ENCODE results near the gene NCAM2.

Gene NCAM2

DNA sequence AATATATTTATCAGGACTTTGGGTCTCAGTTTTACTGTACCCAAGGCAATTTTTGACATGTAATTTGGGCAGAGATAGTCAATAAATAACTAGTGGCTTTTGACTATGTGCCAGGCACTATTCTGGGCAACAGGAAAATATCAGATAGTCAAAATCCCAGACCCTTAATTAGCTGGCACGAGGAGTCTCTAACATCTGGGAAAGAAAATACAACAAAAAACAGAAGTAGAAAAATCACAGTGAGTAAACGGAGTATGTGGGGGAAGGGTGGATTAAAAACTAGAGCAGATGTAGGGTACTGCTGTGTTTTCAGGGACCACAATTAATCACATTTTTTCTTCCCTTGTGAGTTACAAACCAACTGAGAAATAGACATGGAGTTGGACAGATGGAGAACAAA, 217.8 kb downstream of the NCAM2 start:
- no peak for DNase-seq (ENCODE audit: low read depth)

DNA sequence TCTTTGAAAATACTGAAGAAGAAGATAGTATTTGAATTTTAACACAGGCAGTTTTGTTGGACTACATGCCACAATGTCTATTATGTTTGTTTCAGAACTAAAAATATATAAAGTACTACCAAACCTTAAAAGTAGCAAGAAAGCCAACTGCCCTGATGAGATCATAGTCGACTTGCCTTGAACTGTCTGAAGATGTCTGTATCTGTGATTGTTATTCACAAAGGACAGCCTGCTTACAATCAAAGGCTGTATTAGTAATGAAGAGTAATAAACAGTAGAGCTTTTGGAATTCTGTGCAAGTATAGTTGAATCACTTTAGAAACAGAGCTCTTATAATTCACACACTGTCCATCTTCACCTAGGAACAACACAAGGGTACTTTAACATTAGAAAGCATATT, 228.3 kb downstream of the NCAM2 start:
- no peak for DNase-seq (ENCODE audit: low read depth)

DNA sequence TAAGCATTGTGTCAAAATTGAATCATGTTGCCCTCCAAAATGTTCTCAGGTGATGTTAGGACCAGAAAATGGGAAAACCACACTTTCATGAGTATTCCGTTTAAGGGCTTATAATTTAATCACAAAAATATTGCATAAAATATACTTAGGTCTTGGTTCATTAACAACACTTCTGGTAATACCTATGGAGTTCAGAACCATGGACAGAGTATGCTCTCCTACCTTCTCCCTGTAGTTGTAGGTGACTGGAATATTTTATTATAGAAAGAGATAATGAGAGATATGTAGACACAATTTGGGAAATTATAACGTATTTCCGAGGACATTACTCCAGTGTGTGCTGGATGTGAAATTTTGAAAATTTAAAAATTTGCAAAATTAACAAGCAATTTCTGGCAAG, 232.5 kb downstream of the NCAM2 start:
- DNase-seq (ENCODE audit: low read depth): no peak

DNA sequence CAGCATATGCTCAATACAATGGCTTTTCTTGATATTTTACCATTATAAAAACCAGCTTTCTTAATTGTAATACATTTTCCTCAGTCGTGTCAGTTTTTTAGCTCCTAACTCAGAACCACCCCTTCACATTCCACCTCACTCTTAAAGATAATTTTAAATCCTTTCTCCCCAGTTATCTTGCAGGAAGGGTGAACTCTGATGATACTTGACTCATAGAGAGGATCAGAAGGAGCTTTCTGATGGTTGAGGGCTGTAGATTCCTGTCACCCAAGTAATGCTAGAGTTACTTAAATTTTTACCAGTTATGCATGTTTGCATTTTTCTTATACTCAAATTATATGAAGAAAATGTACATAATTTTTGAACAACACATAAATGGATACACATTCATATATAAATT, 233.7 kb downstream of the NCAM2 start:
- no peak for DNase-seq (ENCODE audit: low read depth)

DNA sequence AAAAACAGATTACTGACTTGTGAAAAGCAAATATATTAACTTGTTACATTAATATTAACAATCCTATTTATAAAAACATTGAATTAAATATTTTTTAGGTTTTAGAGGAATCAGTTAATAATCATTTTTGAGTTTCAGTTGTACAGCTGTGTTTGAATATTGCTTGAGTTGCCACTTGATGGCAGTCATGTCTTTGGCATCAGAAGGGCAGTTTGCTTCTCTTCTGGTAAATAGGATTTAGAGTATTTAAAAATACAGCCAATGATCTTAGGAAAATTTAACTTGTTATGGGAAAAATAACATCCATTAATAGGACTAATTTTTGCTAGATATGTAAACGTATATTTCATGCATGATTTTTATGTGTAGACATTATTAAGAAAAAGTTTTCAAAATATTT, 234.1 kb downstream of the NCAM2 start:
- no peak for DNase-seq (ENCODE audit: low read depth)

DNA sequence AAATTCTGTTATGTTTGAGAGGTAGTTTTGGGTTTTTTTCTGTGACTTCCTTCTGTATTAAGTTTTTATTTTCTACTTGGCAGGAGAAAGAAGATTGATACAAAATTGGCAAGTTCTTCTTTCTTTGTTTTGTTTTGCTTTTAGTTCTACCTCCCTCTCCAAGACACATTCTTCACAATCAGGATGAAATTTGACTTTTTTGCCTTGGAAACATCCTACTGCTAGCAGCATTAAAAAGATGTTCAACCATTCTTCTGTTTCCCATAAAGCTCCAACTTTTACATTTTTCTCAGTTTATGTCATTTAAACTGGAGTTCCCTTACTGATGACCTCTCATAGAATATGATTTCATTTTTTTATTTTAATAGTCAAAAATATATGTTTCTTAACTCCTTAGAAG, 234.8 kb downstream of the NCAM2 start:
- no peak for DNase-seq (ENCODE audit: low read depth)

DNA sequence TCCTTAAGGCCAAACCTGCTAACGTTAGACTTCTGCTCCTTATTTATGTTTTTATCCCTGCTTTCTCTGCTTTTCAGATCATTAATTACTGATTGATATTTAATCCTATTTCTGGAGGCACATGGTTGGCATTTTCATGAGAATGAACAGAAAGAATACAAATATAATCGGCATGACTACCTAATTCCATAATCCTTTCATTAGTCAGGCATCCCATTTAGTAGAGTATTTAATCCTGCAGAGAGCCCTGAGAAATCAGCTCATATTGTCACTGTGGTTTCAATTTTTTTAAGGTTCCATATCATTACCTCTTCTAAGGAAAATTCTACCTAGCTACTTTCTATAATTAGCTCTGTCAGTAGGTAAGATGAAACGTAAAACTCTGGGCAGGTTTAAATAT, 238.8 kb downstream of the NCAM2 start:
- DNase-seq (ENCODE audit: low read depth): no peak

DNA sequence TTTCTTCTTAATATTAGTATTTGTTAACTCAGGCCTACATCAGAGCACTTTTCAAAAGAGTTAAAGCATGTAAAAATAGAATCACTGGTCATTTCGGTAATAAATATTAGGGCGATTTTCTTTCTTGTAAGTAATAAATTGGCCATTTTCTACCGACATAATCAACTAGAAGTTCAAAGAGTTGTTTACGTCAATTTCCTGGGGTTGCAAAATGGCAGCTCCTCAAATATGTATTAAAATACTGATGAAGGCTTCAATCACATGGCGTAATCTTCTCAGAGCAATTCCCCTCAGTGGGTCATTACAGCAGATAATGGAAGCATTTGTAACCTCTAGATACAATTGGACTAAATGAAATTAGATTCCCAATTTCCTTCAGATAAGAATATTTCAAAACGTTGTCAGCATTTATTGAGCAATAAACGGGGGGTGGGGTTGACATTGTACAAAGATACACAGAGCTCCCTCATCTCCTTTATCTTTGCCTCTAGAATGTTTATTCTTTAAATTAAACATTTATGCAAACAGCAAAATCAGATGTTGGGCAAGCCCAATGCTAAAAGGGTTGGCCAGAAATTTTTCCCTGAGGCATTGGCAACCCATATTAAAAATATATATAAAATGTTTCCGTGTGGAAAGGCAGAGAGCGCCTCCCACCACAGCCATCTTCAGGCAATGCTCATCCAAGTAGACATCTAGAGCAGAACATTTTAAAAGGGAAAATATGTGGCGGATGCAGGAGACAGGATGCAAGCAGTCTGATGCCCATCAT, 240.6 kb downstream of the NCAM2 start:
- DNase-seq (ENCODE audit: low read depth): no peak

DNA sequence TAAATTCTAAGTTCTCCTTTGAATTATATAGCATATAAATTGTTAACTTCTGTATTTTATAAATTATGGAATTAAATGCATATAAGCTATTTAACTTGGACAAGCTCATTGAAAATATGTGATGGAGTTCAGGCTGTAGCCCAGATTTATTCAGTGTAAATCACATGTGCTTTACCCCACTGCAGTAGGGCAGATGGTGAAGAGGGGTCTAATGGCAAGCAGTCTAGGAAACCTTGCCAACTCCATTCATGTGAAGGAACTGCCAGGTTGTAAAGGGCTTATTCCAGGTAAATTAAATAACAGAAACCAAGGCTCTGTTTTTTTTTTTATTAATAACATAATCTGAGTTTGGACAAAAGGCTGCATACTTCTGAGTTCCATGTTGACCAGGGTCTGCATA, 243.2 kb downstream of the NCAM2 start:
- DNase-seq (ENCODE audit: low read depth): no peak

DNA sequence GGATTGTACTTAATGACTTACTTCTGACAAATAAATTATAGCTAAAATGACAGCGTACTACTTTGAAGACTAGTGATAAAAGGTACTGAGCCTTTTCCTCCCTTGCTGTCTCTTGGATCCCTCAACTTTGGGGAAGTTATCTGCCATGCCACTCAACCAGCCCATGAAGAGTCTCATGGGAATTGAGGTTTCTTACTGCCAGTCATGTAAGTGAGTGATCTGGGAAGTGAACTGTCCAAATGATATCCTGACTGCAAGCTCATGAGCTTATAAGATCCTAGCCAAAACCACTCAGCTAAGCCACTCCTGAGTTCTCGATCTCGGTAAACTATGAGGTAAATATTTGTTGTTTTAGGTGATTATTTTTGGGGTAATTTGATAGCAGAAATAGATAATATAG, 247.8 kb downstream of the NCAM2 start:
- DNase-seq (ENCODE audit: low read depth): no peak

DNA sequence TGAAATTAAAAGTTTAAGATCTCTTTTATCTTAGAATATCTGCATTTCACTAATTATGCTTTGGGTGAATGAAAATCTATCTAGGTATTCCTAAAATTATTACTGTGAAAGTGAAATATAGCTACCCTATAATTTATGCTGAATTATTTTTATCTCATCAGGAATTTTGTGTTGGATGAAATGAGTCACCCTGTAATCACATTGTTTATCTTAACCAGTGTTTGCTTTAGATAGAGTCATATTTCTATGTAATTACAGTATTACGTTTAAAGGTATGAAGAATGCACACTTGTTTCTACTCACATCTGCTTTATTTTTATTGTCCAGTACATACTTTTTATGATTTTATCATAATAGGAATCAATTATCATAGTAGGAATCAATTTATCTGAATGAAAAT, 249.2 kb downstream of the NCAM2 start:
- no peak for DNase-seq (ENCODE audit: low read depth)

DNA sequence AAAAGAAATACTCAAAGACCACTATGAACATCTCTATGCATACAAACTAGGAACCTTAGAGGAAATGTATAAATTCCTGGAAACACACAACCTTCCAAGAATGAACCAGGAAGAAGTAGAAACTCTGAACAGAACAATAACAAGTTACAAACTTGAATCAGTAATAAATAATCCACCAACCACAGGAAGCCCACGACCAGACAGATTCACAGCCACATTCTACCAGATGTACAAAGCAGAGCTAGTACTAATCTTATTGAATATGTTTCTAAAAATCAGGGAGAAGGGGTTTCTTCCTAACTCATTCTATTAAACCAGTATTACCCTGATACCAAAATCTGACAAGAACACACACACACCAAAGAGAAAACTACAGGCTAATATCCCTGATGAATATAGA, 263.8 kb downstream of the NCAM2 start:
- DNase-seq (ENCODE audit: low read depth): no peak

DNA sequence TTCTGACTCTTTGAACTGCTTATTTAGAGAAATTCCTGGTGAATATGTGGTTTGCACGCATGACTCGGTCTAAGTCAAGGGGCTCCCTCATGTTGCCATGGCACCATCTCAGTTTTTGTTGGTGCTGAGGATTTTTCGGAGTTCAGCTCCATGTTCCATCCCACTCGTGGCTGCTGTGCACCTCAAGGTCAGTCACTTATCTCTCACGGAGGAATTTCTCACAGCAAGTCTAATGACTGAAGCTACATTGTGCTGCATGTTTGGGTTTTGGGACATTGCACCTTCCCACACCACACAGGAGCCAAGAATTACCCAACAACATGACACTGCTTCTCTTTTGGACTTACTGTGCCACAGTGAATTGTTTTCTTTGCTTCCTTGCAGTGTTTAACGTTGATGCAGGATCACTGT, 269.9 kb downstream of the NCAM2 start:
- no peak for DNase-seq (ENCODE audit: low read depth)

DNA sequence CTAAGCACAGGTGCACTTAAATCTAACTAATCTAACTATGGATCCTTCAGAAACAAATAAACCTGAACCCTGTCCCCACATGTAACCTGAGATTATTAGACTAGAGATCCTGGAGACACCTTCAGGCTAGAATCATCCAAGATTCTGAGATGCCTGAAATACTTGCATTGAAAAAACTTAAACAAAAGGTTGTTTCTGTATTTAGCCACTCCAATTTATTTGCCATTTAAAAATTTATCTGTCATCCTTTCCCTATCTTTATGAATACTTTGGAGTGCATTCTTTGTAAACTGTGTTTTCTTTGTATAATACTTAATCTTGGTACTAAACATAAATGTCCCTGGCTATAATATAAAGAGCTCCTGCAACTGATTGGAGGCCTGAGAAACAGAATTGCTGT, 270.7 kb downstream of the NCAM2 start:
- no peak for DNase-seq (ENCODE audit: low read depth)

DNA sequence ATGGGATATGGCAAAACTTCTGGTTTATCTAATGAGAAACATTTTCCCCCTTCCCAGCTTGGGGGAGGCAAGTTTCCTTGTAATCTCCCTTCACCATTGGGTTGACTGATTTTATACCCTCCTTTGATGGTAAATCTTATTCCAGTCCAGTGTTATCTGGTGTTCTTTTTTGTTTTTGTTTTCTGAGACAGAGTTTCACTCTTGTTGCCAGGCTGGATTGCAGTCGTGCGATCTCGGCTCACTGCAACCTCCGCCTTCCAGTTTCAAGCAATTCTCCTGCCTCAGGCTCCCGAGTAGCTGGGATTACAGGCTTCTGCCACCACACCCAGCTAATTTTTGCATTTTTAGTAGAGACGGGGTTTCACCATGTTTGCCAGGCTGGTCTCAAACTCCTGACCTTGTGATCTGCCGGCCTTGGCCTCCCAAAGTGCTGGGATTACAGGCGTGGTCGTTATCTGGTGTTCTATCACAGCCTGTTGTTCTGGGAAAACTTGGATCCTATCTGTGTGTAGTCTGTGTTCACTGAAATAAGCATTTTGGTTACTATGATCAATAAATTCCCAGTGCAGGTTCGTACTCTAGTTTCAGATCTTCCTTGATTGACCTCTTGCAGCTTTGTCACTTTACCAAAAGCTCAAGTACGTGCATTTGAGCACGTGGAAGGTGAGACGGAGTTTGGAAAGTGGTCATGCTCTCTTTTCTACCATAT, 281.1 kb downstream of the NCAM2 start:
- no peak for DNase-seq (ENCODE audit: low read depth)

DNA sequence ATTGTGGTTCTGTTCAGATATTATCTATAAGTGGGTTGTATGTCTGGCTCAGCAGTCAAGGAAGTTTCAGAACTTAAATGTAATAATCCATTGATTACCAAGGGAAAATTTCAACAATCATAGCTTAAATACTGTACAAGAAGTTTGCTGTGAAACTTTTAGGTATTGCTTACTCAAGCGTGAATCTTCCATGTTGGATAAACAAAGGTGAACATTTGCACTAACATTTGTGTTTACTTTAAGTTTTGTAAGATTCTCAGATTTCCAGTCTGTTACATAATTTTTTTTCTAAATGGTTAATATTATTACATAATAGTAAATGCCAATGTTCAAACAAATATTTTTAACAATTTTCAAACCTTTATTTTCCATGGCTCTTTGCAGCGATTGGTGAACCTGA, 285.6 kb downstream of the NCAM2 start:
- no peak for DNase-seq (ENCODE audit: low read depth)

DNA sequence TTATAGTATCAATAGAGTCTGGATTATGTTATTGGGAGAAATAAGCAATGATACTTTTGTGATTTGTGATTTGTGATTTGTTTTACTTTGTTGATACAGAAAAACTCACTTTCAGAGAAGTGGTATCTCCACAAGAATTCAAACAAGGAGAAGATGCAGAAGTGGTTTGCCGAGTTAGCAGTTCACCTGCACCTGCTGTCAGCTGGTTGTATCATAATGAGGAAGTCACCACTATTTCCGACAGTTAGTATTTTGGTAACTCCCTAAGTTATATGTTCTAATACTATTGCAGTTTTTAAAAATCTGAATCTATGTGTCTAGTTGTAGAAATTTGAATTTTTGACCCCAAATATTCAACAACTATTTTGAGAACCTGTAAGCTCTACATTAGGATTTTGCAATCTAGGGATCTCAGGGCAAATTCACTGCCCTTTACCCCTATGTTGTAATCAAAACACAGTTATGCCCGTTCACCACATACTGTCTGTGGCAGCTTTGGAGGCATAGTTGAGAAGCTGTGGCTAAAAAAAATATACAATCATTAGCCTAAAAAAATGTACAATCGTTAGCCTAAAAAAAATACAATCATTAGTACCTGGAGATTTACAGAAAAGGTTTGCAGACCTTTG, 288.1 kb downstream of the NCAM2 start:
- DNase-seq (ENCODE audit: low read depth): no peak

DNA sequence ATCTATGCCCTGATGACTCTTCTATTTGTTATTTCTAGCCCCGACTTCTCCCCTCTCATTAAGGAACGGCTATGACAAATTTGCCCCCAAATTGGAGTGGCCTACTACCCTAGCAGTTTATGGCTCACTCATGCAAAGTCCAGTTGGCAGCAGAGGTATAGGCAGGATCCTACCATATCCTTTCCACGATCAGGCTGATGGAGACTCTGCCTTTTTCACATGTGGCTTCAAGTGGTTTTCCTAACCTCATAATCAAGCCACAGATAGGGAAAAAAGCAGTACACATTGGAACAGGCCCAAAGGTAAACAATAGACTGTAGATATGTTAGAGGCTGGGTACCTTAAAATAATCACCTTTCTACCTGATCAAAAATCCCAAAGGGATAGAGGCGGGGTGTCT, 292.5 kb downstream of the NCAM2 start:
- DNase-seq (ENCODE audit: low read depth): no peak

DNA sequence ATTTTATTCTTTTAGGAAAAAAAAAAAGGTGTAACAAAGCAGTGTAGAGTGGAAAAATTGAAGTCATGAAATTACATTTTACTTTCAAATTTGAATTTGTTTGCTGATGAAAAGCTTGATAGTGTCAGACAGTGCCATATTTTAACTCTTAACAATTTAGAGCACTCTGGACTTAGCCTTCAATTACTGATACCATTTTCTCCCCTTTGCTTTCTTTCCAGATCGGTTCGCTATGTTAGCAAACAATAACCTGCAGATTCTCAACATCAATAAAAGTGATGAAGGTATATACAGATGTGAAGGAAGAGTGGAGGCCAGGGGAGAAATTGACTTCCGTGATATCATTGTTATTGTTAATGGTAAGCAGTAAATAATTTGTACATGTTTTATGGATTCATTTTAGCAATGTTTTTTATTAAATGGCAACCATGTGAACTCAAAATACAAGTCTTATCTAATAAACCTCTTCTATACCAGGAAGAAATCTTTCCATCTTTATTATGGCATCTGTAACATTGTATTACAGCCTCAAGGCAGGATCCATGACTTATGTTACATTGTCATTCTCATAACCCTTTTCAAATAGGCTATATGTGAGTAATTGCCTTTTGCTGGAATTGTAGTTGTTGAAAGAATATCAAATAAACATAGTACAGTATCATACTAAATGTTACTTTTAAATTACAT, 293.8 kb downstream of the NCAM2 start:
- DNase-seq (ENCODE audit: low read depth): no peak

DNA sequence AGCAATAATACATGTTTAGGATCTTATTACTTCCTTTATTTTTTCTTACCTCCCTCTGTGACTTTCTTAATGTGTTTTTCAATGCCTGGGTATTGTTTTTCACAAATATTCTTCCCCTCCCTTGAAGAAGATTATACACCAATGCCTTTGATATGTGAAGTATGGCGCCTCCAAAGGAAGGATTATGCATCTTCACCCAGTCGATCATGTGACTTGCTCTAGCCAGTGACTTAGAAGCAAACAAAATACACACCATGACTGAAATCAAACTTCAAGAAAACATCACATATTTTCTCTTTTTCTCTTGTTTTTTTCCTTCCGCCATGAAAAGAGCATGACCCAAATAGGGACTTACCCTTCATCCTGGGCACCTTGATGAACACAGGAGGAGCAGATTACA, 297.1 kb downstream of the NCAM2 start:
- no peak for DNase-seq (ENCODE audit: low read depth)

DNA sequence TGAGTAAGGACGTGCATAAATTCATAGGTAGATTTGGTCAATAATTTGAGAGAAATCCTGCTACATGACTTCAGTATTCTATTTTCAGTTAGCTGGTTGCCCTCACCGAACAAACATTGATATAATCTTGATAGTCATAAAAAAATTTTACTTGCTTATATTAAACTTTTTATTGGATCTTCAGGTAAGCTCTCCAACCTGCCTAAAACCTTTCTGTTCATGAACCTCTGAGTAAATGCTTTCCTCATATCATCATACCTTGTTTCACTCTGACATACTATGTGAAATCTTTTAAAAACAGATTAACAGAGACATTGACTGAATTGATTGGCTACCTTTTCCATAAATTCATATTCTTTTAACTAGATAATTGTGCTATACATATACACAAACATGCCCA, 299.0 kb downstream of the NCAM2 start:
- DNase-seq (ENCODE audit: low read depth): no peak

DNA sequence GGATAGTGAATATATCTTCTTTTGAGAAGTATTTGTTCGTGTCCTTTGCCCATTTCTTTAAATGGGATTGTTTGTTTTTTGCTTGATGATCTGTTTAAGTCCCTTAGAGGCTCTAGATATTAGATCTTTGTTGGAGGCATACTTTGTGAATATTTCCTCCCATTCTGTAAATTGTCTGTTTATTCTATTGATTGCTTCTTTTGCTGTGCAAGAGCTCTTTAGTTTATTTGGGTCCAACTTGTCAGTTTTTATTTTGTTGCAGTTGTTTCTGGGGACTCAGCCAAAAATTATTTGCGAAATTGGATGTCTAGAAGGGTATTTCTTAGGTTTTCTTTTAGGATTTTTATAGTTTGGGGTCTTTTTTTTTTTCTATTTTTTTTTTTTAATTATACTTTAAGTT, 302.8 kb downstream of the NCAM2 start:
- no peak for DNase-seq (ENCODE audit: low read depth)

DNA sequence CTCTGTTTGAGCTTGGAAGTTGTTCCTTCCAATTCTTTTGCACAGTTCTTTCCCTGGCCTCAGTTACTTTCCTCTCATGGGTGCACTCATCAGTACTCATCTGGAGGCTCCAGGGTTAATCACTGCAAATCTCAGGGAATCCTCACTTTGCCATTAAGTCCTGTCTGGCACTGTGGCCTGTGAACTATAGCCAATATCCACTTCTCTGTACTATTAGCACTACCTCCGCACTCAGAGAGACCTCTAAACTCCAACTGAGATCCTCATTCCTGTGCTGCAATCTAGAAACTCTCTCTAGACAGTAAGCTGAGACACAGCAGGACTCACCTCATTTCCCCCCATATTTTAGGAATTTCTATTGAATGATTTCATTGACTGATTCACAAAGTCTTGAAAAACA, 311.3 kb downstream of the NCAM2 start:
- DNase-seq (ENCODE audit: low read depth): no peak

All from T follicular helper cell (primary cell).